NCI-H2171 treated with DMSO at 0.1 percent for 48 hours (cell line): Measurements from ENCODE around the gene DNAJC18.

Experiments used
- DNase-seq: peaks from one replicate; lab custom pipeline; 2025; lab: John Stamatoyannopoulos, UW

DNAJC18 gene

GRCh38 chr5:139361835-139362429, 77.4 kb downstream of the DNAJC18 start:
- DNase-seq = no peak

GRCh38 chr5:139360384-139360783, 78.9 kb downstream of the DNAJC18 start:
- no peak for DNase-seq
